Inflammatory macrophage treated with lipopolysaccharide for 4 hours (primary cell): Measurements from ENCODE around the gene HOXC11.

ENCODE experiments used
- DNase-seq: peaks from one replicate; pipeline ENCODE4 v3.0.0-alpha.2; 2020

HOXC11 gene

DNA sequence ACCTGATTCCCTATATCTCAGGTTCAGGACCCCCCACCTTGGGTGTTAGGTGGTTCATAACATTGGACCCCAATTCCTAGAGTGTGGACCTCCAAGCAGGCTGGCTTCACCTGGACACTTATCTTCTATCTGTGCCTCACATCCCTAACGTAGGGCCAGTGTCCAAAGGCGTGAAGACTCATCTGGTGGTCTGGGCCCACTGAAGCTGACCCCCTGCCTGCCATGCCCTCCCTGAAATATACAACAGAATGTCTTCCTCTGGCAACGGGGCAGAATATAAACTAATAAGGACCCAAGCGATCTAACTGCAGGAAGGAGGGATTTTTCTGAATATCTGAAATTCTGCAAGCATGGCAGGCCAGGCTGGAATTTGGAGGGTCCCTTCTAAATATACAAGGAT, 28.7 kb upstream of the HOXC11 start:
- no peak for DNase-seq

DNA sequence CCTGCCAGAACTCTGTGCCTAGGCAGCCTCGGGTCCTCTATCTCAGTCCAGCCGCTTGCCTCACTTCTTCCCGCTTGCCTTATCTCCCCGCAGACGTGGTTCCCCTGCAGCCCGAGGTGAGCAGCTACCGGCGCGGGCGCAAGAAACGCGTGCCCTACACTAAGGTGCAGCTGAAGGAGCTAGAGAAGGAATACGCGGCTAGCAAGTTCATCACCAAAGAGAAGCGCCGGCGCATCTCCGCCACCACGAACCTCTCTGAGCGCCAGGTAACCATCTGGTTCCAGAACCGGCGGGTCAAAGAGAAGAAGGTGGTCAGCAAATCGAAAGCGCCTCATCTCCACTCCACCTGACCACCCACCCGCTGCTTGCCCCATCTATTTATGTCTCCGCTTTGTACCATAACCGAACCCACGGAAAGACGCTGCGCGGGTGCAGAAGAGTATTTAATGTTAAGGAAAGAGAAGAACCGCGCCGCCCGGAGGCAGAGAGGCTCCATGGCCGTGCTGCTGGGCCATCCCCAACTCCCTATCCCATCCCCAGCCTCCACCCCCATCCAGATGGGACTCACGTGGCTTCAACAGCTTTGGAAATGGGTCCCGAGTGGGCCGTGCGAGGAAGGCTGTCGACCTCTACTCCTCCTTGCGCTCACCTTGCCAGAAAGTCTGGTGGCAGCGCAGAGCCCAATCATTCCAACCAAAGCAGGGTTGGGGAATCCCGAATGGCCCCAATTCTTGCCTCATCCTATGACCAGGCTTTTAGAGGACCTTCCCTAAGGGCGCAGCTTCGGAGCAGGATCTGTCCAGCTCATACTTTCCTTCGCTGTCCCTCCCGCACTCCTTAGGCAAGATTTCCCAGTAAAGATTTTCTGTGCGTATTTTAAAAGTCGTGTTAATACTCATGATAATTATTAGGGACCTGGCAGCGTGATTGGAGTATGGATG, 27.7 kb upstream of the HOXC11 start:
- no peak for DNase-seq

DNA sequence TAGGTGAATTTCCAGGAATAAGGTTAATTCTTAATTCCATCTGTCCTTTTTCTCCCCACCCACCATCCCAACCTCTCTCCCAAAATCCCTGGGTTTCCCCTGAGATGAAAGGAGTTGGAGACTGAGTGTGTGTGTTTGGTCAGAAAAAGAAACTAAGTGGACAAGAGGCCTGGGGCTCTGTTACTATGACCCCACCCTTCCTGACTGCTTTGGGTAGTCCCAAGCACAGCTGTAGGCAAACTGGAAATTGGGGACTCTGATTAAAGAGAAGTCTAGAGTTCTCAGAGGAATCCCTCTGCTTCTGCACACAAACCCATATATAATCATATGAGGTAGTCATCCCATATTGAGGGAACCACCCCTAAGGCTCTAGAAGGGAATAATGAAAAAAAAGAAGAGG, 25.2 kb upstream of the HOXC11 start:
- DNase-seq: no peak

DNA sequence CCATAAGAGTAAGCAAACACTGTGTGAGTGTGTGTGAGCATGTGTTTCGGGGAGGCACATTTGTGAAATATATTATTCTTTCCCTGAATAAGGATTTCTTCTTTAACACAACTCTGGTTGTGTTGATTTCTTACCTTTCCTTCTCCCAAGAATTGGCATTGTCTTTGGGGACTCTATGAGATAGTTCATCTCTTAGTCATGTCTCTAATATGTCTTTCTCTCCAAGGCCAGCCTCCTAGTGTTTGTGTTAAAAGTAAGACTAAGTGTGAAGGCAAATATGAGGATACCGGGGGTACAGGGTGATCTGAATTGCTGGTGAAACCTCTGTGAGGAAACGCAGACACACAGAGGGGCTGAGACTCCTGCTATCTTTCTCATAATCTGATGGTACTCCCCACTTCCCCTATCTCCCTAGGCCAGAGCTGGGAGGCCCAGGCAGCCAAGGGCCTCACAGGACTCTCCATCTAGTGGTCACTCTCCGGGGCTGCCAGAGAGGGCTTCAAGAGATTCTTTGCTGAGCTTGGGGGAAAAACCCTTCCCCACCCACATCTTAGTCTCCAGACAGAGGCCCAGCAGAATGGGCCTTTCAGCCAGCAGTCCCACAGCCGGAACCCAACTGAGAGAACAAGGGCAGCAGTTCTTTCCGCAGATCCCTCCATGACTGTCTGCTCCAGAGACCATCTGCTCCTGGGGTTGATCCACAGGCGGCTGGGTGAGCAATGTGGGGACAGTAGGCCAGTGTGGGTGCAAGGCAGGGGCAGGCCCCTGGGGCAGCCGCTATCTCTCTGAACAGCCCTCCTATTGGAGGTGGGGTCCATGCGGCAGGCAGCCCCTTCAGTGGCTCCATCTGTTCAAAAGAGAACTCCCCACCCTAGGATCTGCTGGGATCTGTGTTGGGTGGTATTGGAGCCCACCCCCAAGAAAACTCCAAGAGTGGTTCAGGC, 24.0 kb upstream of the HOXC11 start:
- no peak for DNase-seq

DNA sequence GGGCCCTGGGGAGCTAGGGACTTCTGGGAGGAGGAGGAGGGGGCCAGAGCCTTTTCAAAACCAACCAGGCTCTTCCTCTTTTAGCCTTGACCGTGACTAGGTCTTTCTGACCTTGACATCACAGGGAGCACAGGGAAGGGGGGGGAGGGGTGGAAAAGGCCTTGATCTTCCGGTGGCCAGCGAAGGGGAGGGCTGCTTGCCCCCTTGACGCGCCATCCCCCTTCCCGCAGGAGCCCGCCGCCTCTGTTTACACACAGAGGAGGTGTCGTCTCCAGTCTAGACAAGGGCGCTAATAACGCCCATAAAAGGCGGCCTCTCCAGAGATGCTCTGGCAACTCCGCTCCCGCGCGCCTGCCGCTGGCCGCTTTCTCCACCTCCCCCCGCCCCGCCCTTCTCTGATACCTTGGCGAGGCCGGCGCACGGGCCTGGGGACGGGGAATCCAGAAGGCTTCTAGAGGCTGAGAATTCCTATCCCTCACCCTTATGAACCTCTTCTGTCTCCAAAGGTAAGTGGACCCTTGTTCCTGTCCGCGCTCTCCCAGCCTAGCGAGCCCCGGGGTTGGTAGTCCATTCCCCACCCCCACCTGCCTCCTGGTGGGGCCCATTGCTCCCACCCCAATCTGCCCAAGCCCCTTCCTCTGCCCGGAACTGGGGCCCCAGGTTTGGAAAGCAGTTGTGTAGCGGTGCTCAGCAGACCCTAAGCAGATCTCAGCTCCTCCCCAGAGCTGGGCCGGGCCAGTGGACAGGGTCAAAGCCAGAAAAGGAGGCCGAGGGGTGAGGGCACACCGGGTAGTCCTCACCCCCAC, 23.1 kb upstream of the HOXC11 start:
- no peak for DNase-seq

DNA sequence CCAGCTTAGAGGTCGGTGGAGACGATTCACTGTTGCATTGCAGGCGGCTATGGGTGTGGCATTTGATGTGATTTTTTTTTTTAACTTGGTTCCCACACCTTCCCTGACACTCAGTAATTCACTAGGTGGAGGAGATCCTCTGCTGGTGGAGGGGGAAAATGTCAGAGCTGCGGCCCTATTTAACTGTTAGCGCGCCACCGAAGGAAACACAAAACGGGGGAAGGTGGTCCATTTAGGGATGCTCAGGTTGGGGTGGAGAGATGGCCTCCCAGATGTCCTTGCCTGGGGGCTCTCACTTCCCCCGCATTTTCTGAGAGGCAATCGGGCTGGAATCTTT, 22.5 kb upstream of the HOXC11 start:
- no peak for DNase-seq

DNA sequence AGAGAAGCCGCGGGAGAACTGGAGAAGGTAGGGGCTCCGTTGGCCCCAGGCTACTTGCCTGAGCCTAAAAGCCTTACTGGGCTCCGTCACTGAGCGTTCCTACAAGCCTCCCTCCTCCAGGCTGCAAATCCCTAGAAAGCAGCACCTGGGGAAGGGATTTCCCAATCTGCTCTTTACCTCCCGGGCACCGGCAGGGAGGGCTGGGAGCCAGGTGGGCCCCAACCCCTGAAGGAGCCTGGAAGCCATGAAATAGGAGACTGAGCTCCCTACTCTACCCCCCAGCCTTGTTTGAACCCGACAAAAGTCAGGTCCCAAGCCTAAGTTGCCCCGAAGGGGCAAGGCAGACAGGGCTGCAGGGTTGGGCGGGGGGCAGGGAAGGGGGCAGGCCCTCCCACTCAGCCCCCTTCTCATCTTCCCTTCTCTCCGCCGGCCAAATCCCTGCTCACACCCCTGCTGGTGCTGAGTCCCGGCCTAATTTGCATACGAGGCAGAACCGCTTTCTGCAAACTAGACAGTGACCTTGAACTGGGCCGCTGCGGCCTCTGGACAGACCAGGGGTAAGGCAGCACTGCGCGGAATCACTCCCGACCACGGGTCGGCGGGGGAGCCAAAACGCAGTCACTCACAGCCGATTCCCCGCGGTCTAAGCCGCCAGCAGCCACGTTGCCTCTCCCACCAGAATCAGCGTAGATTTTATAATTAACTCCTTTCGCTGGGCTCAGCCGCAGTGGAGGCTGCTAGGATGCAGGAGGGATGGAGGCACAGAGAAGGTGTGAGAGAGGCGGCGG, 21.9 kb upstream of the HOXC11 start:
- DNase-seq: no peak

DNA sequence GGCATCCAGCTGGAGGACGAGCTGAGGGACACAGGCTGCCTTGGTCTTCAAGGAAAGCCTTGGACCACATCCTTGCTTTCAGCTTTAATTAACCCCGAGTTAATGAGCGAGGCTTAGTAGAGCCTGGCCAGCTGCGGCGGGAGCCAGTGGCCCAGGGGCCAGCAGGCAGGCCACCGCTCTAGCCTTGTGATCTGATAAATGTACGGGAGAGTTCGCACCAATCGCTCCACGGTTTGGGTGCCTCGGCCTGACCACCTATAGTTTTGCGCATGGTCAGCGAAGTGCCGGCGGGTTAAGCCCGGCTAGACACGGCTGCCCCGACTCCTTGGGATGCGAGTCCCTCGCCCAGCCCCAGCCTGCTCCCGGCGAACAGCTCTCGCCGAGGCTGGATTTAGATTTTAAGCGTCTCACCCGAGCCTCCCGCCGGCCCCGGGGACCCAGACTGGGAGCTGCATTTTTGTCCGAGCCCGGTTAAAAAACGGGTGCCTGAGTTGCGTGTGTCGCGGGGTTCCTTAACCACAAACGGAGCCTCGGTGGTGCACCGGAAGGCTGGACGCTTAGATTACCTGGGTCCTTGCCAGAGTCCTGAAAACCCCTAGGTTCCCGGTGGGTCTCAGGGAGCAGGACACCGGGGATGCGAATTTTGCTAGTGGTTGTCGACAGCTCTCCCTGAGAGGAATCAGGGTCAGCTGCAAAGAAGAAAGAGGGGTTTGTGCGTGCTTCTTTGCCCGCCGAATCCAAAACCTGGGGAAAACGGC, 21.2 kb upstream of the HOXC11 start:
- no peak for DNase-seq

DNA sequence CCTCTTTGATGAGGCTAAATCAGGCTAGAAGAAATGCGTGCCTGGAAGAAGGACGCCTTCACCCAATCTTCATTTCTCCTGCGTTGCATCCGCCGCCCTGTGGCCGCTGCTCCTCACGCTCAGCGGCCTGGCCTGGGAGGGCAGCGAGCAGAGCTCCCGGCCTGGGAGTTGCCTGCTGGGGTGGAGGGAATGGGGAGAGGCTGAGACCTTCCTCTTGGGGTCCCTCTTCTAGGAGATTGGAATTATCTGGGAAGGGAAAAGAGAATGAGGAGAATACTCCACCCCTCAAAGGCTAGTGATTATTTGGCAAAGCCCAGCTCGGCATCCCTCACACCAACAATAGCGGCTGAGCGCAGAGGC, 20.6 kb upstream of the HOXC11 start:
- DNase-seq: no peak

DNA sequence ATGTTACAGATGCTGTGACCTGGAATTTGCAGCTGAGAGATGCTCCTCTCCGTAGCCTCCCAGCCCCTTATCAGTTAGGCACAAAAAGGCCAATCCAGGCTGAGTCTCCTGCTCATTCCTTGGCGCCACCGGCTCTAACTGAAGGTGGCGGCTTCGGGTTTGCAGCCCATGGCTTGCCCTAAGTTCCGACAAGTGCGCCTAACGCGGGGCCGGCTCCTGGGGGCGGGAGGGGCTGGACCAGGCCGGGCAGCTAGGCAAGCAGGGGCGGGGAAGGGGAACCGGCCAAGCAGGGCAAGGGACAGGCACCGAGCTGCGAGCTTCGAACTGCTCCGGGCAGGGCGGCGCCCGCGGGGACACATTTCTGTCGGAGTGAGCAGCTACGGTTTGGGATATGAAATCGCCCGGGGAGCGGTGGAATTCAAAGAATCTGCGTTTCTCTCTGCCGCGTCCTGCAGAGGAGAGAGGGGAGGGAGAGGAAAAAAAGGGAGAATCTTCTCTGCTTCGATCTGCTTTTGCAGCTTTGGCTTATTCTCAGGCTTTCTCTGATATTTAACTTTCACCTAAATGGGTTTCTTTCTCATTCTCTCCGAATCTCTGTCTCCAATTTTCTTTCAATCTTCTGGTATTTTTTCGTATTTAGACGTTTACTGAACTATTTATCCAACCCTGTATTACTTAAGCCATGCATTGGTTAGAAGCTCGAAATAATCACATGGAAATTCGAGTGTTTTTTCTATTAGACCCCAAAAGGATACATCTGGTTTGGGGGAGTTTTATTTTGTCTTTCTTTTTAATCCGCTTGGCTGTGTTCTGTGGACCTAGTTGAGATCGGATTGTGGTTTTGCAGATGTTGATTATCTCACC, 19.8 kb upstream of the HOXC11 start:
- no peak for DNase-seq

DNA sequence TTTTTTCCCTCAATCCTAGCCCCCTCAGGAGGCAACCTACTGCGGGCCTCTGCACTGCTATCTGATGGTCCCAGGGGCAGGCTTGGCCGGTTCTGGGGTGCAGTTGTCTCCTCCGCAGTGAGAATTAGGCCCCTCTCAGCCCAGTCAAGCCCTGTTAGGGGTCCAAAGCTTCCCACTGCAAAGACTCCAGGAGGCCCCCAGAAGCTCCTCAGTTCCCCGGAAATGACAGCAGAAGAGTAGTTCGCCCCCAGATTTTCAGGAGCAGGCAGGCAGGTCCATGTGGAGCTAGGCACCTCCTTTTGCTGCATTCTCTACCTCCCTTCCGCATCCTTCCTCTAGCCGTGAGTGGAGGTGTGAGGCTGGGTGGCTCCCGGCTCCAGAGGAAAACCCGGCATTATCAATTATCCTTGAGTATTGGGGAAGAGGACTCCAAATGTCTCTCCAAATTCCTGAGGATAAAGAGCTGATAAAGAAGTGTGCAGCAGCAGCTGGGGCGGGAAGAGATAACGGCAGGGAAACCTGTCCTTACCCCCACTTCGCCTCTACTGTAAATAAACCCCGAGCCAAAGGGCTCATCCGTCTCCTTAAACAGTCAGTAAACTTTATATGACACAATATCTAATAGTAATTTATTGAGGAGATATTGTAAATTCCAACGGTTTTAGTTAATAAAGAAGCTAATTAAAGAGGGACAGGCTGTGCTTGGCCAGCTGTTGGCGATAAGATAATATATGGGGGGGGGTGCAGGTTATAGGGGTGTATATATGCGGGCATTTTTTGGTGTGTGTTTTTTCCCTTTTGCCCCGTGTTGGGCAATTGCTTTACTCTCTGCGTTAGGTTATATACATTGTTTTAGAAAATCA, 18.9 kb upstream of the HOXC11 start:
- DNase-seq: no peak

DNA sequence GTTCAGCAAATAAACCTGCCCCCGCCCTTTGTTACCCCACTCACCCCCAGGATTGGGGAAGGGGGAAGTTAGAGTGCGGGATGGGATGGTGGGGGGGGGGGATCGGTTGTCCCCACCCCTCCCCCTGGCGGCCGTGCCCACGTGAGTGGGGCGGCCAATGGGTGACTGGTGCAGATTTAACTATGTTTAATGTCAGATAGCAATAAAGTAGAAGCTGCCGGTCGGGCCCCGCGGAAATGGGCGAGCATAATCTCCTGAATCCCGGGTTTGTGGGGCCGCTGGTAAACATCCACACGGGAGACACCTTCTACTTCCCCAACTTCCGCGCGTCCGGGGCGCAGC, 18.3 kb upstream of the HOXC11 start, which contains the start of gene HOXC12:
Gene HOXC12, plus strand, starts transcription at position 210 of the 342 bp plus-strand sequence. Its CDS starts 27 bp downstream, at position 237.
- no peak for DNase-seq

DNA sequence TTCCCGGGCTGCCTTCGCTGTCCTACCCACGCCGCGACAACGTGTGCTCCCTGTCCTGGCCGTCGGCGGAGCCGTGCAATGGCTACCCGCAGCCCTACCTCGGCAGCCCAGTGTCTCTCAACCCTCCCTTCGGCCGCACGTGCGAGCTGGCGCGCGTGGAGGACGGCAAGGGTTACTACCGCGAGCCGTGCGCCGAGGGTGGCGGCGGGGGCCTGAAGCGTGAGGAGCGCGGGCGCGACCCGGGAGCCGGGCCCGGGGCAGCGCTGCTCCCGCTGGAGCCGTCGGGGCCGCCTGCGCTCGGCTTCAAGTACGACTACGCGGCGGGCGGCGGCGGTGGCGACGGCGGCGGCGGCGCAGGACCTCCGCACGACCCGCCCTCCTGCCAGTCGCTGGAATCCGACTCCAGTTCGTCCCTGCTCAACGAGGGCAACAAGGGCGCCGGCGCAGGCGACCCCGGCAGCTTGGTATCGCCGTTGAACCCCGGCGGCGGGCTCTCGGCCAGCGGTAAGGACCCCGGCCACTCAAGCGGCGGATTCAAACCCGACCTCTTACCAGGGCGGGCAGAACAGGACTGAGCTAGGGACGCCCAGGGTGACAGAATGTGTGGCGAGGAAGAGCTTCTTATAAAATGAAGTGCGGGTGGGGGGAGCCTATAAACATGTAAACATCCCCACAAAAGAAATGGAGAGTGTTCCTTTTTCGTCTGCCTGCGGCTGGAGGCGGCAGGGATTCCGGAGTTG, 17.7 kb upstream of the HOXC11 start:
- DNase-seq: no peak

DNA sequence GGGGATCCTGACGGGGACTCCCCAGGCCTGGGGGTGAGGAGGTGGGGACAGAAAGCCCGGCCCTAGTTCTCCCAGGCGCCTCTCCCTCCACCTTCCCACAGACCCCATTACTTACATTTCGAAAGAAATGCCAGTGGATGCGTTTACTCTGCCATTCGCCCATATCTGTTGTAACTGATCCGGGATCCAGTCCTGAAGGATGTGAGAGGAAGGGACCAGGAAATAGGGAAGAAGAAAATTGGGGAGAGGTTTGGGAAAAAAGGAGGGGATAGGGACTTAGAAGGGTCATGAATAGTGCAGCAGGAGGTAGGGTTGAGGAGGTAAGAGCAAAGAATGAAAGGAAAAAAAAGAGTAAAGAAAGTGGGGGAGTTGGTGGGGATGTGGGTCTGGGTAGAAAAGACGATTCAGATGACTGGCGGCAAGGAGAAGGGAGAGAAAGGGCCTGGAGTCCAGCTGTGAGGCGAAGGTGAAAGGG, 17.1 kb upstream of the HOXC11 start:
- no peak for DNase-seq

DNA sequence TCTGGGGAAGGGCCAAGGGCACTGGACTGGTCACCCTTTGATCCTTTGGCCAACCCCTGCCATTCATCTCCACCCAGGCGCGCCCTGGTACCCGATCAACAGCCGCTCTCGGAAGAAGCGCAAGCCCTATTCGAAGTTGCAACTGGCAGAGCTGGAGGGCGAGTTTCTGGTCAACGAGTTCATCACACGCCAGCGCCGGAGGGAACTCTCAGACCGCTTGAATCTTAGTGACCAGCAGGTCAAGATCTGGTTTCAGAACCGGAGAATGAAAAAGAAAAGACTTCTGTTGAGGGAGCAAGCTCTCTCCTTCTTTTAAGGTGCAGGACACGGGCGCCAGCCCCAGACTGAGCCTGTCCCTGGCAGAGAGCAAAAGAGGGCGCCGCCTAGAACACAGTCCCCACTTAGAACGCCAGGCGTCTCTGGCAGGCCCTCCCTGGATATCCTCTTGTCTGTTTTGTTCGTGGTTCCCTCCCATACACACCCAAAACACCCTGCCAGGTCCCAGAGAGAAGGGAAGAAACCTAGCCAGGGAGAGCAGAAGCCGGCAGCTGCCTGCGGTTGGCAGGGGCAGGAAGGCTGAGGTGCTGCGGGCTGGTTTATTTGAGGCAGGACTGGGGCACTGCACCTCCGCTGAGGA, 16.6 kb upstream of the HOXC11 start:
- no peak for DNase-seq

DNA sequence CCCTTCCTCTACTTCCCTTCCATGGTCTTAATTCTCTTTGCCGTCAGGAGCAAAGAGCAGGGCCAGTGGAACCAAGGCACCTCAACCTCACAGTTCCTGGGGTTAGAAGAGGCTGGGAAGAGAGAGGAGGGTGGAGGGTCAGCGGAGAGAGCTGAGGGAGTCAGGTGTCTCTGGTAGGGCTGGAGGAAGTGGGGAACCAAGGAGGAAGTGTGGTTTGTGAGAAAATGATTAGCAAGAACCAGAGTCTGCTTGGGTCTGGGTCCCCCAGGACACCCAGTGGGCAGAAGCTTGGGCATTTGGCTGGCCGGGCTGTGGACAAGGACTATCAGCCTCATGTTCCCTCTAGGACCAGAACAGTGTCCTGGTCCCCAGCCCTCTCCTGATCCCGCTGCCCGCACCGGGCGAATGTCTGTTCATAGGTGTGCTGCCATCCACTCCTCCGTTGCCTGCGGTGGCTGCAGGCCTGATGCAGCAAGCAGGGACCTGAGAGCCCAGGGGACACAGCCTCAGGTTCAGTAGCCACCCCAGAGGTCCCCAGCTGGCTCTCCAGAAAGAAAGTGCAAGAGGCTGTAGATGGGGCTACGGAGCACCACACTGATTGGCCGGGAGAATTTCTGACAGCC, 15.9 kb upstream of the HOXC11 start:
- DNase-seq: no peak

DNA sequence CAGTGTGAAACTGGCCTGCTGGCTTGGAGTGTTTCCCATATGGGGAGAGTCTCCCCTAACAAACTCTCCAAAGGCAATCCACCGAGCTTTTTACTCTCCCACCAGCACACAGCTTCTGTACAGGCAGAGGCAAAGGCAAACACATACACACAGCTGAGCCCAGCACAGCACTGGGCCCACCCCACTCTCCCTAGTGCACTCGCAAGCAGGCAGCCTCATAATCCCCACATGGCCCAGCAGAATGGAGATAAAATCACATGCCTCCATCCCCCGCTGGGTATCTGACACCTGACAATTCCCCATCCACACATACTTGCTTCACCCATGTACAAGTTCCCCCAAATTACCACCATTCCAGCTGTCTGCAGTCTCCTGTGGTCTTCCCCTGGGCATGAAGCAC, 14.8 kb upstream of the HOXC11 start:
- DNase-seq: no peak

DNA sequence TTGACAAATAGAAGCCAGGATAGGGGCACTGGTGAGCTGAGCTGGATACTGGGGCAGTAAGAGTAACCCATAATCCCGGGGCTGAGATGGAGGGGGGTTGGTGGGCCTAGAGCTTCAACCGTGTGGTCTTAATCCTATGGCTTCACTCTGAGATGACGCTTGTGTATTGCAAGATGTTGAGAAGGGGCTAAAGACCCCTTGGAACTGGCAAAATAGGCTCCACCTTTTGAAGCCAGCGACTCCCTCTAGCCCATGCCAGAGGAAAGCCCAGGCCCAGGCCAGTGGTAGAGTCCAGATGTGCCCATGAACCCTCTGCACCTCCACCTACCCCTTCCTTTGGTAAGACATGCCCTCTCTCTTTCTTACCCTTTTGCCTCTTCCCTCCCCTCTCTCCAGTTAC, 13.6 kb upstream of the HOXC11 start:
- no peak for DNase-seq
